ENCODE results near the gene QSOX2. TPM values are rescaled to one million over a fixed set of nuclear protein-coding genes. Genes with fewer than 3 reads are reported as not detected.

The QSOX2 gene
- total RNA-seq, 2 donors from 2014 or later: 8.8 to 22.7 TPM

GRCh38 chr9:136230773-136231172 is 14.8 kb downstream of the QSOX2 start:
- Histone ChIP-seq H3K27me3 (no peaks in the 10 kb centered on the region), H3K27ac (no peak overlapping the region), H3K36me3 (replicated peaks in 1 of 2; ENCODE audit: insufficient read depth in 1 of 2, low read depth in 2 of 2) (peaks cover 0 to 4% of the 10 kb centered on the region in 2 donors), H3K4me1 (peaks cover 10% of the 10 kb centered on the region), H3K4me3 (no peak overlapping the region), H3K9me3 (no peaks in the 10 kb centered on the region)
- WGBS, 2 donors: 80 to 89% methylated on average over 9 of the region's 9 CpGs
- intact Hi-C loops (cut with DNase I): no loop called here
- TF ChIP-seq POLR2A (IDR thresholded peaks at IDR 0.05) (no peak), CTCF (IDR thresholded peaks at IDR 0.05) (no peak)
- ATAC-seq (no peak), DNase-seq (no peak)

GRCh38 chr9:136230365-136230764 is 15.2 kb downstream of the QSOX2 start:
- no peak overlapping the region for H3K27ac ChIP-seq
- no peak overlapping the region for H3K4me3 ChIP-seq
- peaks cover 0 to 1% of the 10 kb centered on the region in 2 donors for H3K36me3 ChIP-seq (replicated peaks in 1 of 2; ENCODE audit: insufficient read depth in 1 of 2, low read depth in 2 of 2)
- intact Hi-C loops (cut with DNase I): no loop called here
- no peaks in the 10 kb centered on the region for H3K27me3 ChIP-seq
- 88 to 89% methylated on average over 9 to 10 of the region's 10 CpGs for WGBS, 2 donors
- ATAC-seq: no peak
- peaks cover 11% of the 10 kb centered on the region for H3K4me1 ChIP-seq
- H3K9me3 ChIP-seq: no peaks in the 10 kb centered on the region
- TF ChIP-seq POLR2A (IDR thresholded peaks at IDR 0.05) (no peak), CTCF (IDR thresholded peaks at IDR 0.05) (no peak)
- no peak for DNase-seq

GRCh38 chr9:136229096-136230065 is 16.2 kb downstream of the QSOX2 start:
- WGBS, 2 donors: 84 to 86% methylated on average over 33 of the region's 33 CpGs
- intact Hi-C loops (cut with DNase I): no loop called here
- Histone ChIP-seq H3K4me1 (peaks cover 11% of the 10 kb centered on the region), H3K36me3 (replicated peaks in 1 of 2; ENCODE audit: insufficient read depth in 1 of 2, low read depth in 2 of 2) (peaks cover 0 to 3% of the 10 kb centered on the region in 2 donors), H3K27ac (no peak overlapping the region), H3K27me3 (no peaks in the 10 kb centered on the region), H3K9me3 (no peaks in the 10 kb centered on the region), H3K4me3 (no peak overlapping the region)
- ATAC-seq: no peak
- DNase-seq: no peak
- TF ChIP-seq CTCF (IDR thresholded peaks at IDR 0.05) (no peak), POLR2A (IDR thresholded peaks at IDR 0.05) (no peak)

- Histone ChIP-seq H3K4me3 (no peak overlapping the region), H3K27ac (no peak overlapping the region), H3K4me1 (peaks cover 11% of the 10 kb centered on the region), H3K36me3 (replicated peaks in 1 of 2; ENCODE audit: insufficient read depth in 1 of 2, low read depth in 2 of 2) (peaks cover 0 to 3% of the 10 kb centered on the region in 2 donors), H3K9me3 (no peaks in the 10 kb centered on the region), H3K27me3 (no peaks in the 10 kb centered on the region)
- ATAC-seq (no peak), DNase-seq (peak in 2 of 4 donors; percentile 56 to 66)
- intact Hi-C loops (cut with DNase I): no loop called here
- TF ChIP-seq CTCF (IDR thresholded peaks at IDR 0.05): no peak
- 66 to 74% methylated on average over 14 to 16 of the region's 18 CpGs for WGBS, 2 donors
These were observed 17.3 kb downstream of the QSOX2 start for GRCh38 chr9:136228107-136228875.

Data from body of pancreas (tissue), 4 donors.